Measurements from ENCODE around the gene RBM39. TPM values are rescaled to one million over a fixed set of nuclear protein-coding genes. Genes with fewer than 3 reads are reported as not detected.

RBM39 gene
- polyA plus RNA-seq, 3 donors = 89.5 to 209 (median 98.0) TPM

GRCh38 chr20:35661908-35662307, 80.2 kb downstream of the RBM39 start:
- Mint-ChIP-seq H3K4me3 (peak overlapping the region in 1 of 2 donors; percentile 65), H3K4me1 (peaks cover 47% of the 10 kb centered on the region), H3K27ac (peak overlapping the region in 5 of 7 donors; percentile 43 to 70 (median 52)), H3K27me3 (ENCODE audit: low read depth in 3 of 3) (no peaks in the 10 kb centered on the region), H3K36me3 (peaks cover 2 to 5% of the 10 kb centered on the region in 2 donors), H3K9me3 (no peaks in the 10 kb centered on the region)
- TF ChIP-seq CTCF (IDR thresholded peaks at IDR 0.05) = no peak
- no CpG with 5 or more reads among the region's 3 CpGs for WGBS (ENCODE audit: insufficient coverage)
- peak overlapping the region in 1 of 2 donors; percentile 52 for H3K27ac ChIP-seq (ENCODE audit: low read depth in 1 of 2, low read length in 2 of 2)
- peaks cover 82% of the 10 kb centered on the region for H3K79me2 ChIP-seq (ENCODE audit: insufficient read depth, low read length)
- H3K4me2 ChIP-seq (replicated peaks; ENCODE audit: extremely low read depth, low read length, poor library complexity, severe bottlenecking) = peak overlapping the region; percentile 90
- intact Hi-C loops (cut with micrococcal nuclease) = loop anchor here (2.0 to 10.0 kb wide), 2 partner anchors 45 to 47 kb away; partner anchors contain the start of gene SPAG4 (in 1 of the 2)
- H3K27me3 ChIP-seq (ENCODE audit: control insufficient read depth in 2 of 2, insufficient read depth in 2 of 2, low read length in 2 of 2) = no peaks in the 10 kb centered on the region
- H3K9ac ChIP-seq (ENCODE audit: insufficient read depth, low read length, poor library complexity, severe bottlenecking) = no peak overlapping the region
- H3K36me3 ChIP-seq (replicated peaks in 1 of 2; ENCODE audit: control insufficient read depth in 1 of 2, insufficient read depth in 2 of 2, low read length in 2 of 2) = peaks cover 2 to 5% of the 10 kb centered on the region in 2 donors
- H3K4me3 ChIP-seq (replicated peaks in 1 of 3; ENCODE audit: low read depth in 2 of 3, low read length in 3 of 3) = peak overlapping the region in 1 of 3 experiments; percentile 85
- H2AFZ ChIP-seq (ENCODE audit: insufficient read depth, low read depth, low read length, poor library complexity, severe bottlenecking) = no peak overlapping the region
- H4K20me1 ChIP-seq (ENCODE audit: insufficient read depth, low read length) = peaks cover 46% of the 10 kb centered on the region
- DNase-seq = no peak
- no peaks in the 10 kb centered on the region for H3K9me3 ChIP-seq (replicated peaks in 1 of 2; ENCODE audit: control insufficient read depth in 1 of 2, insufficient read depth in 1 of 2, low read length in 2 of 2)
- peaks cover 33 to 37% of the 10 kb centered on the region in 2 donors for H3K4me1 ChIP-seq (ENCODE audit: control insufficient read depth in 1 of 2, insufficient read depth in 2 of 2, low read length in 2 of 2)

GRCh38 chr20:35661053-35661452, 81.0 kb downstream of the RBM39 start:
- Histone ChIP-seq H3K27ac (ENCODE audit: low read depth in 1 of 2, low read length in 2 of 2) (peak overlapping the region in 1 of 2 donors; percentile 52), H3K4me3 (replicated peaks in 1 of 3; ENCODE audit: low read depth in 2 of 3, low read length in 3 of 3) (no peak overlapping the region), H3K9ac (ENCODE audit: insufficient read depth, low read length, poor library complexity, severe bottlenecking) (no peak overlapping the region), H3K4me2 (replicated peaks; ENCODE audit: extremely low read depth, low read length, poor library complexity, severe bottlenecking) (peak overlapping the region; percentile 90), H4K20me1 (ENCODE audit: insufficient read depth, low read length) (peaks cover 55% of the 10 kb centered on the region), H3K4me1 (ENCODE audit: control insufficient read depth in 1 of 2, insufficient read depth in 2 of 2, low read length in 2 of 2) (peaks cover 33 to 37% of the 10 kb centered on the region in 2 donors), H3K36me3 (replicated peaks in 1 of 2; ENCODE audit: control insufficient read depth in 1 of 2, insufficient read depth in 2 of 2, low read length in 2 of 2) (peaks cover 2 to 14% of the 10 kb centered on the region in 2 donors), H3K27me3 (ENCODE audit: control insufficient read depth in 2 of 2, insufficient read depth in 2 of 2, low read length in 2 of 2) (no peaks in the 10 kb centered on the region), H3K9me3 (replicated peaks in 1 of 2; ENCODE audit: control insufficient read depth in 1 of 2, insufficient read depth in 1 of 2, low read length in 2 of 2) (no peaks in the 10 kb centered on the region), H2AFZ (ENCODE audit: insufficient read depth, low read depth, low read length, poor library complexity, severe bottlenecking) (no peak overlapping the region), H3K79me2 (ENCODE audit: insufficient read depth, low read length) (peaks cover 91% of the 10 kb centered on the region)
- peak overlapping the region in 2 of 7 donors; percentile 30 to 65 for H3K27ac Mint-ChIP-seq
- intact Hi-C loops (cut with micrococcal nuclease) = loop anchor here in 1 of 2 donors (10.0 kb wide), 1 partner anchor 46 kb away; the partner anchor contains the start of gene SPAG4
- peaks cover 4 to 8% of the 10 kb centered on the region in 2 donors for H3K36me3 Mint-ChIP-seq
- H3K9me3 Mint-ChIP-seq = no peaks in the 10 kb centered on the region
- WGBS (ENCODE audit: insufficient coverage) = no CpG with 5 or more reads among the region's 2 CpGs
- H3K4me1 Mint-ChIP-seq = peaks cover 47% of the 10 kb centered on the region
- no peak overlapping the region for H3K4me3 Mint-ChIP-seq
- no peak for TF ChIP-seq CTCF (IDR thresholded peaks at IDR 0.05)
- DNase-seq = no peak
- no peaks in the 10 kb centered on the region for H3K27me3 Mint-ChIP-seq (ENCODE audit: low read depth in 3 of 3)

All from CD14-positive monocyte (primary cell).